WI38 (cell line): ENCODE data around the gene KANK3.
"Not testable (repeated sequence)": the region's sequence is repeated elsewhere in the genome, so short reads cannot be mapped to it uniquely, and the experiment has no call there.

Experiments
- H3K4me3 ChIP-seq: 2 replicates; pipeline ENCODE4 v1.5.1; 2011; ENCODE audit warnings: low read depth, mild to moderate bottlenecking, control low read depth, low read length
- CTCF ChIP-seq: IDR thresholded peaks from 2 replicates; pipeline ENCODE4 v1.5.1; 2012; ENCODE audit warnings: low read depth, mild to moderate bottlenecking, control low read depth, low read length

KANK3 gene

GRCh38 chr19:8363803-8364771 lies 21.0 kb upstream of the KANK3 start, which contains the start of gene ANGPTL4:
ANGPTL4 (plus strand) TSS chr19:8364155; CDS start chr19:8364322, 167 bp downstream.
- TF ChIP-seq CTCF, result 0 out of 2 replicates have a peak, but pooled peaks have one; percentile 5
- peak within 1 kb of the TSS; percentile 62 for H3K4me3 ChIP-seq

GRCh38 chr19:8361921-8362793 lies 19.1 kb upstream of the KANK3 start:
- no peak overlapping the region for H3K4me3 ChIP-seq
- no peak for TF ChIP-seq CTCF

GRCh38 chr19:8360196-8360595 lies 17.1 kb upstream of the KANK3 start:
- no peak overlapping the region for H3K4me3 ChIP-seq
- no peak for TF ChIP-seq CTCF

GRCh38 chr19:8358948-8359347 lies 15.9 kb upstream of the KANK3 start:
- TF ChIP-seq CTCF, result no peak
- no peak overlapping the region for H3K4me3 ChIP-seq

- no peak for TF ChIP-seq CTCF
- H3K4me3 ChIP-seq, result no peak overlapping the region
Observed at GRCh38 chr19:8357007-8357521, 14.0 kb upstream of the KANK3 start.

- no peak overlapping the region for H3K4me3 ChIP-seq
- TF ChIP-seq CTCF, result no peak
Observed at GRCh38 chr19:8355631-8356402, 12.8 kb upstream of the KANK3 start.

GRCh38 chr19:8352845-8353244 lies 9.8 kb upstream of the KANK3 start:
- H3K4me3 ChIP-seq, result not testable (repeated sequence)
